Activated CD8-positive, alpha-beta T cell treated with anti-CD3 and anti-CD28 coated beads for 36 hours (primary cell): Measurements from ENCODE around the gene RSKR. TPM values are rescaled to one million over a fixed set of nuclear protein-coding genes. Genes with fewer than 3 reads are reported as not detected.

Experiments
- ATAC-seq: fragments of 200-7000 bp; cut with Tn5 transposase; one replicate; pipeline ENCODE4 v1.10.0; 2021; ENCODE audit warnings: mild to moderate bottlenecking, moderate library complexity
- CTCF ChIA-PET: fragments of 350-600 bp; sonication (Branson Sonifier 250); formaldehyde crosslinking; loops from one replicate; lab custom pipeline; 2021; ENCODE audit warnings: antibody characterized with exemption; lab: Charles Lee
- POLR2A ChIA-PET: fragments of 350-600 bp; sonication (Branson Sonifier 250); formaldehyde crosslinking; loops from one replicate; lab custom pipeline; 2021; ENCODE audit warnings: antibody characterized with exemption; lab: Charles Lee
- DNase-seq: peaks from one replicate; pipeline ENCODE4 v3.0.0-alpha.2; 2020
- H3K27ac Mint-ChIP-seq: one replicate; pipeline ENCODE4 v1.8.0; 2021; ENCODE audit warnings: mild to moderate bottlenecking, mixed read lengths
- H3K27me3 Mint-ChIP-seq: one replicate; pipeline ENCODE4 v1.8.0; 2021; ENCODE audit warnings: mixed read lengths
- H3K36me3 Mint-ChIP-seq: one replicate; pipeline ENCODE4 v1.8.0; 2021; ENCODE audit warnings: low read depth, mixed read lengths
- H3K4me1 Mint-ChIP-seq: one replicate; pipeline ENCODE4 v1.8.0; 2021; ENCODE audit warnings: low read depth, mixed read lengths
- H3K4me3 Mint-ChIP-seq: one replicate; pipeline ENCODE4 v1.8.0; 2021; ENCODE audit warnings: mild to moderate bottlenecking, moderate library complexity, mixed read lengths
- H3K9me3 Mint-ChIP-seq: one replicate; pipeline ENCODE4 v1.8.0; 2021; ENCODE audit warnings: mixed read lengths
- intact Hi-C: fragments of 100-400 bp; cut with micrococcal nuclease; formaldehyde crosslinking; loops from one replicate; pipeline ENCODE4 v1.10.0; 2022
- total RNA-seq, 2 experiments: library from RNA; stranded (reverse); gene quantifications; one replicate each; pipeline ENCODE4 v1.2.3, GENCODE V29; 2021
- TF ChIP-seq, protein P1 (sequence below): fragments of 200-600 bp; IDR thresholded peaks from one replicate; pipeline ENCODE4 v1.8.0; 2022; ENCODE audit warnings: antibody characterized with exemption, mild to moderate bottlenecking

Gene RSKR
- total RNA-seq, 2 experiments from 2014 or later, result 22.5 to 24.9 TPM

DNA sequence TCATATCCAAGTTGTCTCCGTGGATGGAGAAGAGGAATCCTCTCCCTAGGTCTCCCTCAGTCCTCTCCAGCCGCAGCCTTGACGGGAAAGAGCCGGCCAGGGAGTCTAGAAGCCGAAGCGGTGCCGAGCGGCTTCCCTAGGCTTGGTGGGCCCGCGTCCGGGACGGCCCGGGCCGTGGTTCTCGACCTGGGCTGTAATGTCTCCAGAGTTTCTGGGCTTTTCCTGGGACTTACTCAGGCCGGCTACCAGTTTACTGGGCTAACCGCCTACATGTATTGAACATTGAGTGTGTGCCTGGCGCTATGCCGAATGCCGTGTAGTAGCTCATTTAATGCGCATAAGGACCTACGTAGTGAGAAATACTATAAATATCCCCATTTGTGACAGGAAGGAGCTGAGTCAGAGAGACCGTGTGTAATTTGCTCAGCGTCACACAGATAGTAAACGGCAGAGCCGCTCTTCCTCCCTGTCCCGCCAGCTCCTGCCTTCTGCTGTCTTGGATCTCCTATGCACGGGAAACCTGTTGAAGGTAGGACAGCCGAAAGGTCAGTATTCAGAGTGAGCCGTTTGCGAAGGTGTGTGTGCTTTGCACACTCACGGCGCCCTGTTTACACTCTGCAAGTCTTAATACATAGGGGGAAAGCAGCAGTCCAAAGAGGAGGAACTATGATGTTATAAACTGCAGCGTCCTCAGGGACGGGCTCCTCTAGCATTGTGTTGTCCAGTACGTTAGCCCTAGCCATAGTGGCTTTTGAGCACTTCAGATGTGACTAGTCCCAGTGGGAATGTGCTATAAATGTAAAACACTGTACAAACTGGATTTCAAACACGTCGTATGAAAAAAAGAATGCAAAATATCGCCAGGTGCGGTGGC lies 14.4 kb downstream of the RSKR start:
- no peaks in the 10 kb centered on the region for H3K9me3 Mint-ChIP-seq
- peak overlapping the region; percentile 88 for H3K4me3 Mint-ChIP-seq
- TF ChIP-seq, protein P1, sequence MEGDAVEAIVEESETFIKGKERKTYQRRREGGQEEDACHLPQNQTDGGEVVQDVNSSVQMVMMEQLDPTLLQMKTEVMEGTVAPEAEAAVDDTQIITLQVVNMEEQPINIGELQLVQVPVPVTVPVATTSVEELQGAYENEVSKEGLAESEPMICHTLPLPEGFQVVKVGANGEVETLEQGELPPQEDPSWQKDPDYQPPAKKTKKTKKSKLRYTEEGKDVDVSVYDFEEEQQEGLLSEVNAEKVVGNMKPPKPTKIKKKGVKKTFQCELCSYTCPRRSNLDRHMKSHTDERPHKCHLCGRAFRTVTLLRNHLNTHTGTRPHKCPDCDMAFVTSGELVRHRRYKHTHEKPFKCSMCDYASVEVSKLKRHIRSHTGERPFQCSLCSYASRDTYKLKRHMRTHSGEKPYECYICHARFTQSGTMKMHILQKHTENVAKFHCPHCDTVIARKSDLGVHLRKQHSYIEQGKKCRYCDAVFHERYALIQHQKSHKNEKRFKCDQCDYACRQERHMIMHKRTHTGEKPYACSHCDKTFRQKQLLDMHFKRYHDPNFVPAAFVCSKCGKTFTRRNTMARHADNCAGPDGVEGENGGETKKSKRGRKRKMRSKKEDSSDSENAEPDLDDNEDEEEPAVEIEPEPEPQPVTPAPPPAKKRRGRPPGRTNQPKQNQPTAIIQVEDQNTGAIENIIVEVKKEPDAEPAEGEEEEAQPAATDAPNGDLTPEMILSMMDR, result no peak
- ChIA-PET POLR2A (interaction anchor here (0.6 to 6.0 kb wide), 14 partner anchors 9 to 62 kb away, joined by 3 to 58 read pairs (median 4); partner anchors contain the start of genes ALDOC, PIGS, SDF2 and SUPT6H), CTCF (interaction anchor here (0.8 to 1.5 kb wide), 4 partner anchors 13 to 50 kb away, joined by 3 to 5 read pairs (median 4); partner anchors contain the start of gene PIGS)
- peaks cover 17% of the 10 kb centered on the region for H3K4me1 Mint-ChIP-seq
- no peaks in the 10 kb centered on the region for H3K27me3 Mint-ChIP-seq
- intact Hi-C loops, result no loop called here
- peaks cover 17% of the 10 kb centered on the region for H3K36me3 Mint-ChIP-seq
- ATAC-seq (peak; percentile 78), DNase-seq (peak; percentile 90)
- H3K27ac Mint-ChIP-seq, result peak overlapping the region; percentile 91

DNA sequence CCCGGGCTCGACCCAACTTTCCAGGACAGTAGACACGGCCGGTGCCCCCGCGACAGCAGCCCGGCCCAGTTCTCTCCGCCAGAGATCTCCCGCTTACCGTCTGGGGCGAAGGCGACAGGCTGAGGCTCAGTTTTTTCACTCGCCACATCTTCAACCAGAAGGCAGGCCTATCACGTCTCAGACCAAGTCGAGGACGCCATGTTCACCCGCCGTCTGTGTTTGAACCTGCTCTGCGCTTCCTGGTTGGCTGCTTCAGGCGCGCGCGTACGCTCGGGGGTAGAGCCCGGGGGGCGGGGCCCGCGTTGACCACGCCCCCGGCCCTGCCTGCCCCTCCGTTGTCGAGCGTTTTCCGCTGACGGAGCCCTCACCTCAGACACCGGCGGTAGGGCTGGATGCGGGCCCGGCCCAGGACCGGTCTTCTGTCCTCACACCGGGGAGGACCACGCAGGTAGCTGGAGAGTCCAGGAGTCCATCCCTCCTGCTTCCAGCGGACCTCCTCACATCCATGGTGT lies 15.1 kb downstream of the RSKR start, which contains the start of gene SPAG5:
Gene SPAG5 (minus strand): TSS at position 227 of the 512 bp plus-strand sequence. CDS start 79 bp downstream, at position 148.
- POLR2A ChIA-PET, result interaction anchor here (0.6 to 6.0 kb wide), 16 partner anchors 10 to 126 kb away, joined by 3 to 58 read pairs (median 4); partner anchors contain the start of genes ALDOC, BLTP2, PIGS and SDF2
- ATAC-seq, result peak; percentile 92
- no peaks in the 10 kb centered on the region for H3K27me3 Mint-ChIP-seq

DNA sequence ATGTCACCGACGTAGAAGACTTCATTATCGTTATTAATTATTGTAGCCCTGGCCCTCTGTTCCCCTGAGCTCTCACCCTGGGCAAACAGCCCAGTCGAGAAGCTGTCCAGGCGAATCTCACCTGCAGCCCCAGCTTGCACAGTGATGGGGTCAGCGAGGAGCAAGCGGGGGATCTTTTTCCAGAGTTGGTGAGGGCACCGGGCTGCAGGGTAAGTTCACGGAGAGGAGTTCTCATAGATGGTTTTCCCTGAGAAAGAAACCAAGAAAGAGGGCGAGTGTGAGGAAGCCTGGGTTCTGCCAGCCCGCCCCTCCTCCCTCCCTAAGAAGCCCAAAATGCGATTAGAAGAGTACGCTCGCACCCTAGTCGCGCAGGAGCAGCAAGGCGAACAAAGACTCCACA lies 15.6 kb downstream of the RSKR start:
- ChIA-PET POLR2A (interaction anchor here (0.6 to 6.0 kb wide), 15 partner anchors 9 to 127 kb away, joined by 3 to 58 read pairs (median 4); partner anchors contain the start of genes ALDOC, BLTP2, SDF2 and SUPT6H), CTCF (interaction anchor here (1.0 to 2.7 kb wide), 8 partner anchors 15 to 50 kb away, joined by 3 to 7 read pairs (median 4); partner anchors contain the start of gene ALDOC)
- DNase-seq (no peak), ATAC-seq (peak; percentile 6)
- intact Hi-C loops, result no loop called here
- Mint-ChIP-seq H3K27ac (peak overlapping the region; percentile 91), H3K36me3 (peaks cover 19% of the 10 kb centered on the region), H3K4me1 (peaks cover 17% of the 10 kb centered on the region), H3K9me3 (no peaks in the 10 kb centered on the region), H3K4me3 (peak overlapping the region; percentile 88), H3K27me3 (no peaks in the 10 kb centered on the region)
- TF ChIP-seq, protein P1, result no peak

More for the DNA sequence above, 15.1 kb downstream of the RSKR start, which contains the start of gene SPAG5:
- H3K9me3 Mint-ChIP-seq, result no peaks in the 10 kb centered on the region
- intact Hi-C loops, result no loop called here
- TF ChIP-seq, protein P1, result no peak
- peak within 1 kb of the TSS; percentile 88 for H3K4me3 Mint-ChIP-seq
- peak; percentile 97 for DNase-seq
- H3K27ac Mint-ChIP-seq, result peak within 1 kb of the TSS; percentile 91
- peaks cover 17% of the 10 kb centered on the region for H3K4me1 Mint-ChIP-seq
- CTCF ChIA-PET, result interaction anchor here (0.8 to 1.5 kb wide), 10 partner anchors 14 to 50 kb away, joined by 3 to 7 read pairs (median 4); partner anchors contain the start of genes ALDOC and PIGS
- peaks cover 18% of the 10 kb centered on the region for H3K36me3 Mint-ChIP-seq

DNA sequence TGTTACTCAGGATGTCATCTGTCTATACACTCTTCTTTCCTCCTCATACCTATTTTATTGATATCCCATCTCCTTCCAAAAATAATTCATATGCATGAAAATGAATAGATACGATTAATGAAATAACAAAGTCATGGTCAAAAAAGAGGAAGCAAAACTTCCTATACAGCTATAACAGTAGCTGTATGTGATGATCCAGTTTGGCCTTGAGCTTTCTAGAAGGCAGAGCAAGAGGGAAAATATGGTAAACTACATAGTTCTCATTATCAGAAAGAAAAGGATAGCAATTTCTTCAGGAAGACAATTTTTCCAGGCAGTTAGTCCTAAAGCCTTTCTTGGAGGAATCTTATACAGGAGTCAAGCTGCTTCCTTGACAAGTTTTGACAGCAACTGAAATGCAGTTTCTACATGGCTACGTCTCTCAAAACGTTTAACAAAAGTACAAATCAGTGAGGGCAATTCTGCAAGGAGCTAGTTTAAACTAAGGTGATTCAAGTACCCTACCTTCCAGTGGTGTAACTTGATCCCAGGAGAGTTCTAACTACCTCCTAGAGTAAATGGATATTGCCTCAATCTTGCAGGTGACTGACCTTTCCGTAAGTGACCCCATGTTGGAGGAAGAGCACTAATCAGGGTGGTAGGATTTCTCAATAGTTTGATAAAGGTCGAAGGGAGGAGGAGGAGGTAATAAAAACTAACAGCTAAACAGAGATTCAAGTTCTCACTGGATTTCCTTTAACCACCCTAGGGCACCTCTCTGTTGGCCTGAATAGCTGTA lies 16.2 kb downstream of the RSKR start:
- ChIA-PET CTCF (interaction anchor here (1.0 to 2.7 kb wide), 7 partner anchors 15 to 49 kb away, joined by 3 to 7 read pairs (median 4); partner anchors contain the start of gene ALDOC), POLR2A (interaction anchor here (0.6 to 6.0 kb wide), 14 partner anchors 8 to 127 kb away, joined by 3 to 58 read pairs (median 4); partner anchors contain the start of genes ALDOC, BLTP2, RPL23A and SDF2)
- intact Hi-C loops, result no loop called here
- ATAC-seq, result no peak
- H3K27ac Mint-ChIP-seq, result peak overlapping the region; percentile 91
- no peaks in the 10 kb centered on the region for H3K27me3 Mint-ChIP-seq
- peak overlapping the region; percentile 88 for H3K4me3 Mint-ChIP-seq
- no peak for DNase-seq
- peaks cover 17% of the 10 kb centered on the region for H3K4me1 Mint-ChIP-seq
- TF ChIP-seq, protein P1, result no peak
- H3K9me3 Mint-ChIP-seq, result no peaks in the 10 kb centered on the region
- peaks cover 25% of the 10 kb centered on the region for H3K36me3 Mint-ChIP-seq
